Measurements from ENCODE around the gene CSNK2A1.
A peak's percentile ranks its signal among the peaks of the same experiment; 100 is the strongest.

The CSNK2A1 gene

GRCh38 chr20:558117-558516 is 14.5 kb upstream of the CSNK2A1 start:
- H3K9ac ChIP-seq (ENCODE audit: low read length): no peak overlapping the region
- H3K27ac ChIP-seq (ENCODE audit: low read depth, low read length): no peak overlapping the region
- H3K4me1 ChIP-seq (ENCODE audit: control insufficient read depth, insufficient read depth, low read length): no peaks in the 10 kb centered on the region
- H3K4me3 ChIP-seq (ENCODE audit: low read length): no peak overlapping the region
- peaks cover 5% of the 10 kb centered on the region for H3K27me3 ChIP-seq (ENCODE audit: control insufficient read depth, insufficient read depth, low read length)
- no peaks in the 10 kb centered on the region for H3K36me3 ChIP-seq (ENCODE audit: control insufficient read depth, insufficient read depth, low read length)

- Histone ChIP-seq H3K4me3 (ENCODE audit: low read length) (no peak overlapping the region), H3K36me3 (ENCODE audit: control insufficient read depth, insufficient read depth, low read length) (no peaks in the 10 kb centered on the region), H3K4me1 (ENCODE audit: control insufficient read depth, insufficient read depth, low read length) (no peaks in the 10 kb centered on the region), H3K9ac (ENCODE audit: low read length) (no peak overlapping the region), H3K27me3 (ENCODE audit: control insufficient read depth, insufficient read depth, low read length) (peaks cover 5% of the 10 kb centered on the region), H3K27ac (ENCODE audit: low read depth, low read length) (no peak overlapping the region)
Measured at GRCh38 chr20:556984-557383, 13.4 kb upstream of the CSNK2A1 start.

- Histone ChIP-seq H3K27me3 (ENCODE audit: control insufficient read depth, insufficient read depth, low read length) (peaks cover 2% of the 10 kb centered on the region), H3K9ac (ENCODE audit: low read length) (no peak overlapping the region), H3K4me1 (ENCODE audit: control insufficient read depth, insufficient read depth, low read length) (no peaks in the 10 kb centered on the region), H3K36me3 (ENCODE audit: control insufficient read depth, insufficient read depth, low read length) (no peaks in the 10 kb centered on the region), H3K4me3 (ENCODE audit: low read length) (no peak overlapping the region), H3K27ac (ENCODE audit: low read depth, low read length) (no peak overlapping the region)
Measured at GRCh38 chr20:555976-556385, 12.4 kb upstream of the CSNK2A1 start.

GRCh38 chr20:550611-551010 is 7.0 kb upstream of the CSNK2A1 start:
- Histone ChIP-seq H3K4me3 (ENCODE audit: low read length) (no peak overlapping the region), H3K4me1 (ENCODE audit: control insufficient read depth, insufficient read depth, low read length) (no peaks in the 10 kb centered on the region), H3K27ac (ENCODE audit: low read depth, low read length) (no peak overlapping the region), H3K9ac (ENCODE audit: low read length) (no peak overlapping the region), H3K27me3 (ENCODE audit: control insufficient read depth, insufficient read depth, low read length) (peaks cover 3% of the 10 kb centered on the region), H3K36me3 (ENCODE audit: control insufficient read depth, insufficient read depth, low read length) (no peaks in the 10 kb centered on the region)

- H3K27me3 ChIP-seq (ENCODE audit: control insufficient read depth, insufficient read depth, low read length): peaks cover 3% of the 10 kb centered on the region
- H3K9ac ChIP-seq (ENCODE audit: low read length): no peak overlapping the region
- H3K27ac ChIP-seq (ENCODE audit: low read depth, low read length): no peak overlapping the region
- H3K4me1 ChIP-seq (ENCODE audit: control insufficient read depth, insufficient read depth, low read length): no peaks in the 10 kb centered on the region
- H3K4me3 ChIP-seq (ENCODE audit: low read length): no peak overlapping the region
- H3K36me3 ChIP-seq (ENCODE audit: control insufficient read depth, insufficient read depth, low read length): no peaks in the 10 kb centered on the region
Measured at GRCh38 chr20:549722-550496, 6.3 kb upstream of the CSNK2A1 start.

- no peaks in the 10 kb centered on the region for H3K36me3 ChIP-seq (ENCODE audit: control insufficient read depth, insufficient read depth, low read length)
- H3K9ac ChIP-seq (ENCODE audit: low read length): no peak overlapping the region
- H3K4me1 ChIP-seq (ENCODE audit: control insufficient read depth, insufficient read depth, low read length): no peaks in the 10 kb centered on the region
- H3K4me3 ChIP-seq (ENCODE audit: low read length): no peak overlapping the region
- H3K27ac ChIP-seq (ENCODE audit: low read depth, low read length): no peak overlapping the region
- peaks cover 3% of the 10 kb centered on the region for H3K27me3 ChIP-seq (ENCODE audit: control insufficient read depth, insufficient read depth, low read length)
Measured at GRCh38 chr20:548906-549305, 5.3 kb upstream of the CSNK2A1 start.

GRCh38 chr20:547394-547793 is 3.8 kb upstream of the CSNK2A1 start:
- H3K9ac ChIP-seq (ENCODE audit: low read length): no peak overlapping the region
- no peaks in the 10 kb centered on the region for H3K4me1 ChIP-seq (ENCODE audit: control insufficient read depth, insufficient read depth, low read length)
- H3K36me3 ChIP-seq (ENCODE audit: control insufficient read depth, insufficient read depth, low read length): no peaks in the 10 kb centered on the region
- no peak overlapping the region for H3K4me3 ChIP-seq (ENCODE audit: low read length)
- peaks cover 3% of the 10 kb centered on the region for H3K27me3 ChIP-seq (ENCODE audit: control insufficient read depth, insufficient read depth, low read length)
- no peak overlapping the region for H3K27ac ChIP-seq (ENCODE audit: low read depth, low read length)

- H3K4me3 ChIP-seq (ENCODE audit: low read length): no peak overlapping the region
- no peaks in the 10 kb centered on the region for H3K4me1 ChIP-seq (ENCODE audit: control insufficient read depth, insufficient read depth, low read length)
- no peak overlapping the region for H3K9ac ChIP-seq (ENCODE audit: low read length)
- no peak overlapping the region for H3K27ac ChIP-seq (ENCODE audit: low read depth, low read length)
- H3K36me3 ChIP-seq (ENCODE audit: control insufficient read depth, insufficient read depth, low read length): no peaks in the 10 kb centered on the region
- peaks cover 3% of the 10 kb centered on the region for H3K27me3 ChIP-seq (ENCODE audit: control insufficient read depth, insufficient read depth, low read length)
Measured at GRCh38 chr20:546353-546752, 2.8 kb upstream of the CSNK2A1 start.

GRCh38 chr20:544153-544725 is 649 bp upstream of the CSNK2A1 start:
- Histone ChIP-seq H3K27me3 (ENCODE audit: control insufficient read depth, insufficient read depth, low read length) (peaks cover 3% of the 10 kb centered on the region), H3K4me3 (ENCODE audit: low read length) (peak overlapping the region; percentile 64), H3K9ac (ENCODE audit: low read length) (no peak overlapping the region), H3K4me1 (ENCODE audit: control insufficient read depth, insufficient read depth, low read length) (peaks cover 2% of the 10 kb centered on the region), H3K27ac (ENCODE audit: low read depth, low read length) (peak overlapping the region; percentile 97), H3K36me3 (ENCODE audit: control insufficient read depth, insufficient read depth, low read length) (no peaks in the 10 kb centered on the region)

- Histone ChIP-seq H3K4me3 (ENCODE audit: low read length) (peak overlapping the region; percentile 87), H3K4me1 (ENCODE audit: control insufficient read depth, insufficient read depth, low read length) (peaks cover 2% of the 10 kb centered on the region), H3K36me3 (ENCODE audit: control insufficient read depth, insufficient read depth, low read length) (no peaks in the 10 kb centered on the region), H3K9ac (ENCODE audit: low read length) (peak overlapping the region; percentile 75), H3K27me3 (ENCODE audit: control insufficient read depth, insufficient read depth, low read length) (peaks cover 3% of the 10 kb centered on the region), H3K27ac (ENCODE audit: low read depth, low read length) (peak overlapping the region; percentile 97)
Measured at GRCh38 chr20:542777-543368, 717 bp downstream of the CSNK2A1 start.

- Histone ChIP-seq H3K36me3 (ENCODE audit: control insufficient read depth, insufficient read depth, low read length) (no peaks in the 10 kb centered on the region), H3K27me3 (ENCODE audit: control insufficient read depth, insufficient read depth, low read length) (no peaks in the 10 kb centered on the region), H3K27ac (ENCODE audit: low read depth, low read length) (no peak overlapping the region), H3K9ac (ENCODE audit: low read length) (no peak overlapping the region), H3K4me3 (ENCODE audit: low read length) (no peak overlapping the region), H3K4me1 (ENCODE audit: control insufficient read depth, insufficient read depth, low read length) (peaks cover 9% of the 10 kb centered on the region)
Measured at GRCh38 chr20:540391-541201, 3.0 kb downstream of the CSNK2A1 start.

GRCh38 chr20:539848-540247 is 3.7 kb downstream of the CSNK2A1 start:
- Histone ChIP-seq H3K36me3 (ENCODE audit: control insufficient read depth, insufficient read depth, low read length) (no peaks in the 10 kb centered on the region), H3K4me1 (ENCODE audit: control insufficient read depth, insufficient read depth, low read length) (peaks cover 9% of the 10 kb centered on the region), H3K27ac (ENCODE audit: low read depth, low read length) (no peak overlapping the region), H3K4me3 (ENCODE audit: low read length) (no peak overlapping the region), H3K9ac (ENCODE audit: low read length) (no peak overlapping the region), H3K27me3 (ENCODE audit: control insufficient read depth, insufficient read depth, low read length) (no peaks in the 10 kb centered on the region)
